Activated CD8-positive, alpha-beta memory T cell treated with anti-CD3 and anti-CD28 coated beads for 24 hours (primary cell): Measurements from ENCODE around the gene FARS2.

Source experiments
- DNase-seq: peaks from one replicate; pipeline ENCODE4 v3.0.0-alpha.2; 2020

Gene FARS2

GRCh38 chr6:5287205-5287965 is 26.1 kb downstream of the FARS2 start:
- no peak for DNase-seq

GRCh38 chr6:5287966-5288297 is 26.6 kb downstream of the FARS2 start:
- DNase-seq, result no peak

DNA sequence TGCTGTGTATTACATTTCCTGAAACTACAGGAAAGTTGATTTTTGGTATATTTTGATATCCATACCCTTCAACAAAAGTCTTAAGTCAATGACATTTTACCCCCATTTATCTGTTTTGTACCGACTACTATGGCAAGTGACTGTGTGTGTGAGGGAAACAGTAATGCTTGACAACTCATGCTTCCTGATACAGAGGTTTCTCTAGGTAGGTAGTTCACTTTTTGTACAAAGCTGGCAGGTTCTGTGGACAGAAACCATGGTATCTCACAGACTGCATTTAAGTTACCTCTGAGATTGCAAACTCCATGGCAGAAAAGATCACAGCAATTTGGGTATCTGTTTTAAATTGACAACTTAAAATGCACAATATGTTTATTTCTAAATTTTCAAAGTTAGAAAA is 28.8 kb downstream of the FARS2 start:
- no peak for DNase-seq

- DNase-seq, result no peak
Measured at GRCh38 chr6:5290500-5290899, 29.2 kb downstream of the FARS2 start.

- DNase-seq, result no peak
Measured at GRCh38 chr6:5292154-5292553, 30.8 kb downstream of the FARS2 start.

DNA sequence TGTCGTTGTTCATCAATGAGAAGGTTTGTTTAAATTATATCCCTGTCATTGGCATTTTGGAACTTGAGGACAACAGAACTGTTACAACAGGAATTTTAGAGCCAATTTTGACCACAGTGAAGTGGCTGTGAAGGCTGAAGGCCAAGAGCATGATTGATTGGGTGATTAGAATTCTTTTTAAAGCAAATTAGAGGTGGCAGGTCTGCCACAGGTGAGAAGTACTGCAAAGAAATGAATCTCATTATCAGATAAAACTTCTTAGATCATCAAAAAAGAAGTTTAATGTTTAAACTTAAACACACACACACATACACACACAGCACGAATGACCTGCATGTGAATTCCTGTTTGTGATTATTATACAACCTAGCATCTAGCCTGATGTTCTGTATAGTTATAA is 32.4 kb downstream of the FARS2 start:
- DNase-seq, result no peak

DNA sequence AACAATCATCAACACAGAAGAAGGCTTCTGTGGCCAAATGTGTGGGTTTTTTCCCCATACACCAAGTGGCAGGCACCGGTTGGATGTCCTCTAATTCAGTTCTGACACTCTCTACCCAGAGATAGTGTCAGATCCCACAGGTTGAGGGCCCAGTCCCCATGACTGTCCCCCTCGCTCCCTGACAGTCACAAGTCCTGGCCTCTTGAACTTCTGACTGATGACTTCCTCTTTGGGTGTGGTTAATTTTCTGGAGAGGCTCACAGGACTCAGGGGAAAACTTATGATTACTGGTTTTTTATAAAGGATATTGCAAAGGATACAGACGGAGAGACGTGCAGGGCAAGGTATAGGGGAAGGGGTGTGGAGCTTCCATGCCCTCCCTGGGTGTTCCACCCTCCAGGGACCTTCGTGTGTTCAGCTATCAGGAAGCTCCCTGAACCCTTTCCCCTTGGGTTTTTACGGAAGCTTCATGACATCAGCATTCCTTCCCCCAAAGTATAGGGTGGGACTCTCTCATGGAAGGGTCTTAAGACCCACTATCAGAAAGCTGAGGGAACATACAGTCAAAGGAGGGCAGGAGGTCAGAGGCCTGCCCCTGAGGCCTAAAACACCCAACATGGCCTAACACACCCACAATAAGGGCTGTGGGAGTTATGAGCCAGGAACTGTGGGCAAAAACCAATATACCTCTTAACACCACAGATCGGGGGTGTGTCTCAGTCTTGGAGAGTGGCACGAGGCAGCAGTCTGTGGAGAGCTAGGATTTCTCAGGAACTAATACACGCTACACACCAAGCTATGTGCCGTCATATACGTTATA is 33.3 kb downstream of the FARS2 start:
- no peak for DNase-seq

DNA sequence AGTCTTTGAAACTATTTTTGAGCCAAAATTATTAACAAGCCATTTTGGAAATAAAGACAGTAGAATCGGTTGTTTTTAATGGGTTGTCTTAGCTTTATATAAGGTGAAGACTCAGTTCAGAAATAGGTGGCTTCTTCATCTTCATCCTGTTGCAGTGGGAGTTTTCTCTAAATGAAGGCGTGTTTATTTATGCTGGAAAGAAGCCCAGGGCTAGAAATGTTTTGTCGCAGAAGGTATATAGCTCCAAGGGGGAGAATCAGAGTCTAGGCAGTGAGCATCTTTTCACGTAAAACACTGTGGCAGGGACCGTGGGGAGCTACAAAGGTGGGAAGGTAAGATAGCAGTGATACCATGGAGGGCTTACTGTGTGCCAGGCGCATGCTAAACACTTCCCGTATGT is 34.3 kb downstream of the FARS2 start:
- DNase-seq, result no peak

DNA sequence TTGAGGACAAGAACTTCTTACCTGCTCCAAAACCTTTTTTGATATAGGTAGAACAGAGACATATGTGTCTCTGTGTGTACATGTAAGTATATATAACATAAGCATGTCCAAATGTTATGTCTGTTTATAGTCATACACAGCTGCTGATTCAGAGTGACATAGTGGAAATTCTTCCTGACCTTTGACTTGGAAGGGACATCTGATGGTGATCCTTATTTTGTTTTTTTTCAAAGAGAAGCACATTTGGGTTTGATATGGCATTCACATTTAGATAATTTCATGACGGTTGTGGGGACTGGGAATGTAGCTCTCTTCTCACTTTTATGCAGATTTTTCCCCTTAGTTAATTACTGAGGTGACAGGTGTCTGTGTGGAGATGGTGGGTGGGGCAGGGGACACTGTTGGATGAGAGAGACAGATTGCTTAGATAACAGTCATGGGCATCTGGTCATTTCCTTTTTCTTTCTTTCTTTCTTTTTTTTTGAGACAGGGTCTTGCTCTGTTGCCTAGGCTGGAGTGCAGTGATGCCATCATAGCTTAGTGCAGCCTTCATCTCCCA is 39.0 kb downstream of the FARS2 start:
- no peak for DNase-seq

GRCh38 chr6:5302220-5302946 is 41.1 kb downstream of the FARS2 start:
- DNase-seq, result peak; percentile 61

- peak; percentile 69 for DNase-seq
Measured at GRCh38 chr6:5302995-5303622, 41.8 kb downstream of the FARS2 start.

DNA sequence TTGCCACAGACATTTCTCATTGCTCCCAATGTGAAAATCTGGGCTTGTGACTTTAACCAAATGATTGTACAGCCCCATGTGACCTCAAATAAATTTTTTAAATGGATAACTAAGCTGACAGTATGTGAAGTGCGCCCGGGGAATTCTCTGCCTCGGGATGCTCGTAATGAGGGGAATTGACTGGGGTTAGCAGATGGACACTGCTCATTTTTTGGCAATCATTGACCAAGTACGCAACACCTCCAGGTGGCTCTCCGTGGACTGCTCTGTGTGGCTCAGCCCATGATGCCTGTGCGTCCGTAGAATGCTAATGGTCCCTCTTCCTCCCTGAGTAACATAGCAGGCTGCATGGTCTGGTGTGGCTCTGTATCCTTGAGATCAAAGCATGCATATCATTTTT is 42.4 kb downstream of the FARS2 start:
- DNase-seq, result no peak

GRCh38 chr6:5305968-5306626 is 44.8 kb downstream of the FARS2 start:
- no peak for DNase-seq

DNA sequence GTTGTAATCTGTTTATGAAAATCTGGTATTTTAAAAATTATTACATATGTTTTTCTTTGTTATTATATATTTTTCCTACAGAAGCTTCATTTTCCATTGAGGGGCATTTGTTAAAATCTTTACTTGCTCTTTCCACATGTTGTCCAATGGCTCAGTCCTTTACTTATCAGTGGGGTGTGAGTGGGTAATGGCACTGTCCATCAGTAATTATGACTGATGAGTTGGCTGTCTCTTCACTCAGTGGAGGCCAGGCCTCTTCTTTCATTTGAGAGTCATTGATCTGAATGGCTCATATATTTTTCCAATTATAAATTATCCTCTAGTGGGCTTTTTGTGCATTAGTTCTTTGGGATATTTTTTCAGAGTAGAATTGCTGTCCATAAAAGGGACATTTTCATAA is 45.7 kb downstream of the FARS2 start:
- DNase-seq, result no peak

GRCh38 chr6:5308066-5308465 is 46.8 kb downstream of the FARS2 start:
- DNase-seq, result no peak

DNA sequence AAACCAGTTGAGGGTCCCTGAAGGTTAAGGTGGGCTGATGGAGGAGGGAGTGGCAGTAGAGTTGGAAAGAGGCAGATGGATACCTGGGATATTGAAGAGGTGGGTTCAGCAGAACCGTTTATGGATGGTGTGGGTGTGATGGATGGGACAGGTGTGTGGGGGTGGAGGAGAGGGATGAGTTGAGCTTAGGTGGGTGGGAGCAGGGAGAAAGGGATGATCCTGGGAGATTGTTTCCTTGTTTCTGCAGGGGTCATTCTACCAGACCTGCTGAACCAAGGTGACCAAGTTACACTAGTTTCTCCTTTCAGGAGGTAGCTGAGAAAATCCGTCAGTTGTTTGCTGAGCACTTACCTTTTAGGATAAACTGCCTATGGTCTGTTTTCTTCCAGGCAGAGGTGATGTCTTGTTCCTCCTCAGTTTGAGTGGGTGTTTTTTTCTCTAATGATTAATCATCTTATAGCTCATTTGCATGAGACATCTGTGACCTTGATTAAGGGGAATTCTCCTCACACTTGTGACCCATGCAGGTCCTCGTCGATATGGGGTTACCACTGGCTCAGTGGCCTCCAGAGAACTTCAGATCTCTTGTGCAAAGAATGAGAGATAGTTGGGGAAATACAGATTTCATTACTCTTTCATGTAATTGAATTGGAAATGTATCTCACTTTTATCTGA is 53.0 kb downstream of the FARS2 start:
- DNase-seq, result no peak

DNA sequence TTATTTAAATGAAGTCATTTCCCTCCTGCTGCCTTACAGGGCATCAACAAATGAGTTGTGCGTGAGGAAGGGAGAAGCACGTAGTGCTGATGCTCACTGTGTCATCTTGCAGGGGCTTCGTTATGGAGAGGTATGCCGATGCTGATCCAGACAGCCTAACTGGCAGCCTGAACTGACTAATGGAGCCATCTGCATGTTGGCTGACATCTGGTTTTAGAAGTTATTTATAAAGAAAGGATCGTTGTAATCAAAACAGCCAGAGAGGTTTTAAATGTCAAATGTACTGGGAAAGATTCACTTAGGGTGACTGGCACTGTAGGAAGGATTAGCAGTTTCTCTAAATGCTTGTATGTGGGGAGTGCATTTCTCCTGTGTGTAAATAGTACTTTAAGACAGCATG is 54.6 kb downstream of the FARS2 start:
- DNase-seq, result no peak

DNA sequence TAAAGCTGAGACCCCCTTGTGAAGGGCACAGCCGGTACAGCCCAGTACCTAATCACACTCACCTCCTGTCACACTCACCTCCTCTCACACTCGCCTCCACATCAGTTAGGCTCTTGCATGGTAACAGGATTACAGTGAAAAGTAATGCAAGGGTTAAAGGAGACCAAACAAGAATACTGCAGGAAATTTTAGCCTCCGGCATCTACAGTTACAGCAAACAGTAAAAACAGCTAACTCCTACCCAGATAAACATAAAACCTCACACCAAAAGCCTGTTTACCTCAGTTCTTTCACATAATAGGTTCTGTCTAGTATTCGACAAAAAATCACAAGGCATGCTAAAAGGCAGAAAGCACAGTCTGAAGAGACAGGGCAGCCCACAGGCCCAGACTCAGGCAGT is 55.6 kb downstream of the FARS2 start:
- no peak for DNase-seq

- no peak for DNase-seq
Measured at GRCh38 chr6:5318617-5319272, 57.4 kb downstream of the FARS2 start.

DNA sequence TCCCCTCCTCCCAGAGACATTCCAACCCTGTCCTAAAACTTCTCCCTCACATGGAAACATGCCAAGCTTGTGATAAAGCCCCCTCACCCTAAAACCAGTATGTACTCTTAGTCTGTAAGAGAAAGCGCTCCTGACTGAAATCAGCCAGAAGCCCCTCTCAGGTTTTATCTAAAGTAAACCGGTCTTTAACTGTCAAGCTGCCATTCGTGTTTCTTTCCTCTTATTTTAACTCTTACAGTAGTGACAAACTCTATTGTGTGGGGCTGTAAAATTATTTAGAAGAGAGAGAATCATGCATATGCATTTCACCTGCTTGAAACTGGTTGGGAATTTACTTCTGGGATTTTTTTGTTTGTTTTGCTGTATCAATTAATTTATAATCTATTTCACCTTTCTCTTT is 62.7 kb downstream of the FARS2 start:
- no peak for DNase-seq

DNA sequence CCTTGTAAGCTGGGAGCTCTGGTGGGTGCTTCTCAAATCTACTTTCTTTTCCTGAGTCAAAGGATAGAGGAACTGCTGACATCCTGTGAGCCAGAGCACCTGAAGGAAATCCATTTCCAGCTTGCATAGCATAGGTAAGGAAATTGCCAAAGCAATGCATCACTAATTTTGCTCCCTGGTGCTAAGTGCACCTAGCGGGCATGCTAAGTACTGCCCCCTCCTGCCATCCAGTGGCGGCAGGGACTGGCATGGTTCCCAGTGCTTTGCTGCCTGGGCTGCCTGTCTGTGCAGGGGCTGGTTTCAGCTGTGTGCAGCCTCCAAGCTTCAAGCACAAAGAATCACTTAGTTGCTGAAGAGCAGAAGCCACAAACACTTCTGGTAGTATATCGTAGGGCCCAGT is 63.9 kb downstream of the FARS2 start:
- DNase-seq, result no peak
